D721Med (cell line): ENCODE data around the gene KIAA0319L.
"Not testable (repeated sequence)": the region's sequence is repeated elsewhere in the genome, so short reads cannot be mapped to it uniquely, and the experiment has no call there.

ENCODE experiments used
- DNase-seq: peaks from one replicate; pipeline ENCODE4 v3.0.0; 2011; ENCODE audit warnings: low spot score; ENCODE audit not compliant: insufficient read length
- FAIRE-seq: peaks from 2 replicates; lab custom pipeline; 2011; peaks lifted over from hg19 to GRCh38; lab: Jason Lieb, UNC
- CTCF ChIP-seq: IDR thresholded peaks from 2 replicates; pipeline ENCODE4 v1.5.1; 2012; ENCODE audit warnings: mild to moderate bottlenecking, control low read depth; ENCODE audit not compliant: insufficient read depth; ENCODE audit errors: missing control alignments

The KIAA0319L gene

DNA sequence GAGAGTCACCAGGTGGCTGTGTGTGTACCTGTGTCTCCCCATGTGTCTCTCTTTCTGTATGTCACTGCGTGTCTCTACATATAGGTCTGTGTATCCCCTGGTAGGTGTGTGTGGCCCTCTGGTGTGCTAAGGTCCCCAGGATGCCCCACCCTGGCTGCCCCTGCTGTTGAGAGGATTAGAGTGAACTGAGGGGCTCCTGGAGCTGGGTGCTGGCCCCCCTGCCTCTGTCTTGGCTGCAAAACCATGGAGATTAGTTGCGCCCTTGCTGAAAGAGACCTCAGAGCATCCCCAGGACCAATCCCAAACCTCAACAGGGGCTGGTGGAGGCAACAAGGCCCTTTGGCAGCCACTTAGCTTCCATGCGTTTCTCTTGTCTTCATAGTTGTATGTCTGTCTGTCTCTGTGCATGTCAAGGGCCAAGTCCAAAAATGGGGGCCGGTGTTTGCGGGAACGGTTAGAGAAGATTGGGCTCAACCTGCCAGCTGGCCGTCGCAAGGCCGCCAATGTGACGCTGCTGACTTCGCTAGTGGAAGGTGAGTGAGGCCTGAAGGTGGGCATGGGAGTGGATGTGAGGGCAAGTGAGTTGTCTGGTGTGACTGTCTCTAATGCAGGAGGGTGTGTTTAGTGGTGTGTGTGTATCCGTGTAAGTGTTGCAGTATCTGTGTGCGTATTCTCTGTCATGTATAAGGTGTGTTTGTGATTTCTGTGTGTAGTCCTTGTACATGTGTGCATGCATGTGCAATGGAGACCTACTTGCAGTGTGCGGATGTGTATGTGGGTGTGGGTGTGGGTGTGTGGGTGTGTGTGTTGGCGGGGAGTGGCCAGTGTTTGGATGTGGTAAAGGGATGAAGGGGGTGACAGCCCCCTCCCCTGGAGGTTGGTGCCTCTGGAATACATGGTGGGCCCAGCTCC lies 32.6 kb upstream of the KIAA0319L start:
- no peak for DNase-seq
- no peak for FAIRE-seq
- no peak for TF ChIP-seq CTCF

DNA sequence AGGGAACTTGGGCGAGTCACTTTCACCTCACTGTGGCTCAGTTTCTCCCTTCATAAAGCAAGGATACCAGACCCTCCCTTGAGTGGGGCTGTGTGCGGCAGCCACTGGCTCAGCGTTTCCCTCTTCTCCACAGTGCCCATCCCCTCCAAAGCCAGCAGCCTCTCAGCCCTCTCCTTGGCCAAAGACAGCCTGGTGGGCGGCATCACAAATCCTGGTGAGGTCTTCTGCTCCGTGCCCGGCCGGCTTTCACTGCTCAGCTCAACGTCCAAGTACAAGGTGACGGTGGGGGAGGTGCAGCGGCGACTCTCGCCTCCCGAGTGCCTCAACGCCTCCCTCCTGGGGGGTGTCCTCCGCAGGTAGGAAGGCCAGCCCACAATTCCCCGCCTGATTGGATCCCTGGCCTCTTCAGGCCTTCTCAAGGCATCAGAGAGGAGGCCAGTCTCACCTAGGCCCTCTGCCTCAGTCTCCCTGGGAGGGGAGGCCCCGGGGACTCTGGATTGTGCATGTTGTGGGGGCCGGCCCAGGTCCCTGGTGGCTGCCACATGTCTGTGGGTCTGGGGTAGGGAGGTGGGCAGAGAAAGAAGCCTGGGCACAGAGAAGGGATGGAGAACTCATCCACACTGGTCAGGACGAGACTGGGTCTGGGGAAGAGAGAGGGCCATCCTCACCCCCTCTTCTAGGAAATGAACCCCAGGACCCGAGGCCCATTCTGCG lies 31.2 kb upstream of the KIAA0319L start:
- DNase-seq (no peak), FAIRE-seq (no peak)
- TF ChIP-seq CTCF, result no peak

DNA sequence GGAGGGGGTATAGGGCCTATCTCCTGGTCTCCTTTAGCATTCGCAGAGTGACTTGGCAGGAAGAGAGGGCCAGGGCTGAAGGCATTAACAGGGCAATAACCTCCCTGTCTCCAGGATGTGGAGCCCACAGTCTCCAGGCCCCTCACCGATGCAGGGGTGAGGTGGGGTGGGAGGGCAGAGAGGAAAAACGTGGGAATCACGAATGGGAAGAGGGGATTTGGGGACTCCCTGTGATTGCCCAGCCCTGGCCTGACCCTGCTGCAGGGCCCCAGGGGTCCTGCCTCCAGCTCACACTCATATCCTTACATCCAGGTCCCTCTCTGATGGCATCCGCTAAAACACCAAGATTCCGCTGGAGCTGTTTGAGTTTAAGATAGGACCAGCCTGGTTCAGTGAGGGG lies 30.5 kb upstream of the KIAA0319L start:
- FAIRE-seq (no peak), DNase-seq (no peak)
- TF ChIP-seq CTCF, result no peak

DNA sequence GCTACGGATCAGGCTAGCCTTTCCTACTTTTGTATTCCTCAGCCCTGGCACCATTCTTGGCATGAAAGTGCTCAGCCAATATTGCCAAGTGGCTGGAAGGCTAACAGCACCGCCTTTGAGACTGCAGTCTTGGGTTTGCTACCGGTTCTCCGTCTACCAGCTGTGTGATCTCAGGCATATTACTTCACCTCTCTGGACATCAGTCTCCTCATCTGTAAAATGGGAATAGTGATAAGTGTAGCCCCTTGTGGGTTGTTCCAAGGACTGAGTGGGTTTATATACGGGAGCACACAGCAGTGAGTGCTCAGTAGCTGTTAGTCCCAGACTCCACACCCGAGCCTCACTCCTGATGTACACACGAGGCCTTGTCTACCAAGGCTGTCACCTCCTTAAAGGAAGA lies 29.6 kb upstream of the KIAA0319L start:
- DNase-seq (no peak), FAIRE-seq (no peak)
- TF ChIP-seq CTCF, result no peak

DNA sequence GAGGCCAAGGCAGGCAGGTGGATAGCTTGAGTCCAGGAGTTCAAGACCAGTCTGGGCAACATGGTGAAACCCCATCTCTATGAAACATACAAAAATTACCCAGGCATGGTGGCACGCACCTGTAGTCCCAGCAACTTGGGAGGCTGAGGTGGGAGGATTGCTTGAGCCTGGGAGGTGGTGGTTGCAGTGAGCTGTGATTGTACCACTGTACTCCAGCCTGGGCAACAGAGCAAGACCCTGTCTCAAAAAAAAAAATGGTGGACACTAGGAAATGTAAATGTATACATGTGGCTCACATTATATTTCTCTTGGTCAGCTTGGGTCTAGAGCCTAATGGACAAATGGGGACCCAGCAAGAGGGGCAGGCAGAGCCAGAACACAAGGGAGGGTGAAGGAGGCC lies 28.6 kb upstream of the KIAA0319L start:
- not testable (repeated sequence) for FAIRE-seq, DNase-seq

DNA sequence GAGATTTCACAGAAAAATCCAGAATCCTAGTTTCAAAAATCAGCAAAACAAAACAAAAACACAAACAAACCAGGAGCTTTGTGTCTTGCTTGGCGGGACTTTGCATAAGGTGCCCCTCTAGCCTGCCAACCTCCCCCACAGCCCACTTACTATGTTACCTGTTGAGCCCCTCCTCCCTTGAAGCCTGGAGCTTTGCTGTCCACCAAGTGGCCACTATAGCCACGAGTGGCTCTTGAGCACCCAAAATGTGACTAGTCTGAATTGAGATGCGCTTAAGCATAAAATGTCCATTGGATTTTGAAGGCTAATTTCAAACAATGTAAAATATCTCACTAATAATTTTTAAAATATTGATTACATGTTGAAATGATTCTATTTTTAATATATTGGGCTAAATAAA lies 28.1 kb upstream of the KIAA0319L start:
- TF ChIP-seq CTCF, result no peak
- DNase-seq, result no peak
- FAIRE-seq, result no peak

DNA sequence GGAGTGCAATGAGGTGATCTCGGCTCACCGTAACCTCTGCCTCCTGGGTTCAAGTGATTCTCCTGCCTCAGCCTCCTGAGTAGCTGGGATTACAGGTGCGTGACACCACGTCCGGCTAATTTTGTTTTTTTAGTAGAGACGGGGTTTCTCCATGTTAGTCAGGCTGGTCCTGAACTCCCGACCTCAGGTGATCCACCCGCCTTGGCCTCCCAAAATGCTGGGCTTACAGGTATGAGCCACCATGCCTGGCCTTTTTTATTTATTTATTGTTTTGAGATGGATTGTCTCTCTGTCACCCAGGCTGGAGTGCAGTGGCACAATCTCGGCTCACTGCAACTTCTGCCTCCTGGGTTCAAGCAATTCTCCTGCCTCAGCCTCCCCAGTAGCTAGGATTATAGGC lies 24.4 kb upstream of the KIAA0319L start:
- FAIRE-seq, result not testable (repeated sequence)

GRCh38 chr1:35580949-35581388 lies 23.8 kb upstream of the KIAA0319L start:
- FAIRE-seq (no peak), DNase-seq (no peak)
- no peak for TF ChIP-seq CTCF

More for the DNA sequence above, 24.4 kb upstream of the KIAA0319L start:
- not testable (repeated sequence) for DNase-seq
